Mucosa of stomach (tissue), 1 donor: ENCODE results near the gene PHLPP2.
"Not testable (repeated sequence)": the region's sequence is repeated elsewhere in the genome, so short reads cannot be mapped to it uniquely, and the experiment has no call there.

Source experiments
- H3K27me3 ChIP-seq: one replicate; pipeline ENCODE4 v1.7.0; 2013; ENCODE audit warnings: mild to moderate bottlenecking, low read length; ENCODE audit not compliant: control insufficient read depth, insufficient read depth
- H3K36me3 ChIP-seq: one replicate; pipeline ENCODE4 v1.7.0; 2013; ENCODE audit warnings: low read length; ENCODE audit not compliant: control insufficient read depth, insufficient read depth
- H3K4me1 ChIP-seq: one replicate; pipeline ENCODE4 v1.7.0; 2013; ENCODE audit warnings: mild to moderate bottlenecking, low read length; ENCODE audit not compliant: control insufficient read depth, insufficient read depth
- H3K4me3 ChIP-seq: one replicate; pipeline ENCODE4 v1.7.0; 2013; ENCODE audit warnings: low read length
- H3K9ac ChIP-seq: one replicate; pipeline ENCODE4 v1.7.0; 2013; ENCODE audit warnings: mild to moderate bottlenecking, low read length, moderate library complexity
- H3K9me3 ChIP-seq: one replicate; pipeline ENCODE4 v1.7.0; 2013; ENCODE audit warnings: mild to moderate bottlenecking, low read length, moderate library complexity; ENCODE audit not compliant: control insufficient read depth
- donor health status: Pancreatic carcinoma.

Gene PHLPP2

GRCh38 chr16:71709229-71709781 is 15.2 kb downstream of the PHLPP2 start:
- Histone ChIP-seq H3K9ac (no peak overlapping the region), H3K4me3 (no peak overlapping the region), H3K27me3 (no peaks in the 10 kb centered on the region), H3K36me3 (no peaks in the 10 kb centered on the region), H3K9me3 (no peaks in the 10 kb centered on the region), H3K4me1 (no peaks in the 10 kb centered on the region)

DNA sequence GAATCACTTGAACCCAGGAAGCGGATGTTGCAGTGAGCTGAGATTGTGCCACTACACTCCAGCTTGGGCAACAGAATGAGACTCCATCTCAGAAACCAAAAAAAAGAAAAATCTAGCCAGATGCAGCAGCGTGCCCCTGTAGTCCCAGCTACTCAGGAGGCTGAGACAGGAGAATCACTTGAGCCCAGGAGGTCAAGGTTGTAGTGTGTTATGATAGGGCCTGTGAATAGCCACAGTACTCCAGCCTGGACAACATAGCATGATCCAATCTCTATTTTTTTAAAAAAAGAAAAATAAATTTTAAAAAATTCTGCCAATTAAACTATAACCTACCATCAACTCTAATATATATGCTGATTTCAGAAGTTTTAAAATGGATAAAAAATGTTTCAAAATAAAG is 15.8 kb downstream of the PHLPP2 start:
- no peaks in the 10 kb centered on the region for H3K27me3 ChIP-seq
- no peak overlapping the region for H3K9ac ChIP-seq
- no peaks in the 10 kb centered on the region for H3K4me1 ChIP-seq
- no peaks in the 10 kb centered on the region for H3K9me3 ChIP-seq
- no peaks in the 10 kb centered on the region for H3K36me3 ChIP-seq
- no peak overlapping the region for H3K4me3 ChIP-seq

- H3K9me3 ChIP-seq: no peaks in the 10 kb centered on the region
- no peak overlapping the region for H3K9ac ChIP-seq
- no peak overlapping the region for H3K4me3 ChIP-seq
Measured at GRCh38 chr16:71707199-71707598, 17.3 kb downstream of the PHLPP2 start.

GRCh38 chr16:71706046-71706445 is 18.5 kb downstream of the PHLPP2 start:
- H3K9ac ChIP-seq: no peak overlapping the region
- H3K36me3 ChIP-seq: no peaks in the 10 kb centered on the region
- no peaks in the 10 kb centered on the region for H3K4me1 ChIP-seq
- H3K27me3 ChIP-seq: no peaks in the 10 kb centered on the region
- H3K4me3 ChIP-seq: no peak overlapping the region
- H3K9me3 ChIP-seq: no peaks in the 10 kb centered on the region

More at GRCh38 chr16:71707199-71707598, 17.3 kb downstream of the PHLPP2 start:
- Histone ChIP-seq H3K4me1 (no peaks in the 10 kb centered on the region), H3K27me3 (no peaks in the 10 kb centered on the region), H3K36me3 (no peaks in the 10 kb centered on the region)

- H3K36me3 ChIP-seq: no peaks in the 10 kb centered on the region
- H3K9ac ChIP-seq: no peak overlapping the region
- no peaks in the 10 kb centered on the region for H3K4me1 ChIP-seq
- no peaks in the 10 kb centered on the region for H3K27me3 ChIP-seq
- H3K9me3 ChIP-seq: no peaks in the 10 kb centered on the region
- H3K4me3 ChIP-seq: no peak overlapping the region
Measured at GRCh38 chr16:71703333-71703732, 21.2 kb downstream of the PHLPP2 start.

DNA sequence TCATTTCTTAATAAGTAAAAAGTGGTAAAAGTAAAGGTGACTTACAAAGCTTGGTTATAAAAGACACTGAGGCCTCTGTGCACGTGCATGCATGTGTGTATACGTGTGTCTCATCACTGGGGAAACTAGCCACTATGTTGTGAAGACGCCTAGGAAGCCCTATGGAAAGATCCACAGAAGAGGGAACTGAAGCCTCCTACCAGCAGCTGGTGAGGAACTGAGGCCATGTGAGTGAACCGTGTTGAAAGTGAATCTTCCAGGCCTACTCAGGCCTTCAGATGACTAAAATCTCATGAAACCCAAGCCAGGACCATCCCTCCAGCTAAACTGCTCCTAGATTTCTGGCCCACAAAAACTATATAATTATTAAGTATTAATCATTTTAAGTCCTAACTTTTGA is 23.7 kb downstream of the PHLPP2 start:
- H3K36me3 ChIP-seq: no peaks in the 10 kb centered on the region

GRCh38 chr16:71698491-71698890 is 26.0 kb downstream of the PHLPP2 start:
- Histone ChIP-seq H3K4me3 (no peak overlapping the region), H3K9ac (no peak overlapping the region), H3K4me1 (no peaks in the 10 kb centered on the region), H3K27me3 (no peaks in the 10 kb centered on the region), H3K36me3 (no peaks in the 10 kb centered on the region), H3K9me3 (no peaks in the 10 kb centered on the region)

More for the DNA sequence above, 23.7 kb downstream of the PHLPP2 start:
- Histone ChIP-seq H3K4me3 (no peak overlapping the region), H3K9ac (no peak overlapping the region), H3K27me3 (no peaks in the 10 kb centered on the region), H3K9me3 (no peaks in the 10 kb centered on the region), H3K4me1 (no peaks in the 10 kb centered on the region)

DNA sequence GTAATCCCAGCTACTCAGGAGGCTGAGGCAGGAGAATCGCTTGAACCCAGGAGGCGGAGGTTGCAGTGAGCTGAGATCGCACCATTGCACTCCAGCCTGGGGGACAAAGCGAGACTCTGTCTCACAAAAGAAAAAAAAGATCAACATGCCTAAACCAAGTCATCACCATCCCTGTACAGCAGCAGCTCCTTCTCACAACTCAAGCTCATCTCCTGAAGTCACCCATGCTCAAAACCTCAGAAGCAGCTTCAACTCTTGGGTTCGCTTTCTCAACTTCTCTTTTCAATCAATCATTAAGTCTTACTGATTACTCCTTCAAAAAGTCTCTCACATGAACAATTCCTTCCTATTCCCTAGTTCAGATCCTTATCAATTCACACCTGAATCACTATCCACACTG is 31.3 kb downstream of the PHLPP2 start:
- H3K9me3 ChIP-seq: no peaks in the 10 kb centered on the region
- H3K27me3 ChIP-seq: no peaks in the 10 kb centered on the region
- no peaks in the 10 kb centered on the region for H3K4me1 ChIP-seq
- no peak overlapping the region for H3K9ac ChIP-seq
- H3K4me3 ChIP-seq: no peak overlapping the region
- no peaks in the 10 kb centered on the region for H3K36me3 ChIP-seq

DNA sequence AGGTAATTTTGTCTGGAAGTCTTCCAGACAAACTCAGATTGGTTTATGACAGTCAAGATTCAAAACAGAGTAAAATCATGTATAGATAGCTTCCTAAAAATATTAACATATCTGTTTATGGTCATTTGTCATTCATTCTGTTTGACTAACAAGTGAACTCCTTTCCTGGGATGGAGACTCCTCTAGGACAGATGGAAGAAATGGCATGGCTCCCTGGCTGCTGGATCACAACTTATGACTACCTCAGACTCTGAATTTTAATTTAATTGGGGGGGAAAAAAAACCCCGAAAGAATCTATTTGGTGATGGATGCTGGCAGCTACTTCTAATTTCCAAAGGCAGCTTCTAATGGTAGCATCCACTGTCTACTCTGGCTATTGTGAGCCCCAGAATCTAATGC is 34.6 kb downstream of the PHLPP2 start:
- Histone ChIP-seq H3K4me1 (no peaks in the 10 kb centered on the region), H3K9me3 (no peaks in the 10 kb centered on the region), H3K36me3 (no peaks in the 10 kb centered on the region), H3K4me3 (no peak overlapping the region), H3K9ac (no peak overlapping the region), H3K27me3 (no peaks in the 10 kb centered on the region)

- Histone ChIP-seq H3K9ac (no peak overlapping the region), H3K36me3 (no peaks in the 10 kb centered on the region), H3K27me3 (no peaks in the 10 kb centered on the region), H3K9me3 (no peaks in the 10 kb centered on the region), H3K4me3 (no peak overlapping the region), H3K4me1 (no peaks in the 10 kb centered on the region)
Measured at GRCh38 chr16:71687861-71688260, 36.6 kb downstream of the PHLPP2 start.

- not testable (repeated sequence) for H3K4me1 ChIP-seq, H3K36me3 ChIP-seq
Measured at GRCh38 chr16:71684280-71684679, 40.2 kb downstream of the PHLPP2 start.

GRCh38 chr16:71681360-71681759 is 43.1 kb downstream of the PHLPP2 start:
- Histone ChIP-seq H3K27me3 (no peaks in the 10 kb centered on the region), H3K9ac (no peak overlapping the region), H3K36me3 (no peaks in the 10 kb centered on the region), H3K4me3 (no peak overlapping the region), H3K4me1 (peaks cover 5% of the 10 kb centered on the region), H3K9me3 (no peaks in the 10 kb centered on the region)

More at GRCh38 chr16:71684280-71684679, 40.2 kb downstream of the PHLPP2 start:
- not testable (repeated sequence) for H3K27me3 ChIP-seq, H3K9ac ChIP-seq, H3K9me3 ChIP-seq, H3K4me3 ChIP-seq

GRCh38 chr16:71676236-71676635 is 48.3 kb downstream of the PHLPP2 start:
- Histone ChIP-seq H3K4me1 (no peaks in the 10 kb centered on the region), H3K9ac (no peak overlapping the region), H3K4me3 (no peak overlapping the region), H3K36me3 (no peaks in the 10 kb centered on the region), H3K27me3 (no peaks in the 10 kb centered on the region), H3K9me3 (no peaks in the 10 kb centered on the region)
